HG03039 (cell line): ENCODE results near the gene QRICH2.
"Not testable (repeated sequence)": the region's sequence is repeated elsewhere in the genome, so short reads cannot be mapped to it uniquely, and the experiment has no call there.

Source experiments
- ATAC-seq: cut with Tn5 transposase; IDR thresholded peaks from one replicate; pipeline ENCODE4 v1.9.1; 2021; ENCODE audit warnings: mild to moderate bottlenecking, moderate library complexity; ENCODE audit not compliant: unreplicated experiment

QRICH2 gene

GRCh38 chr17:76250141-76250540 is 57.9 kb downstream of the QRICH2 start:
- ATAC-seq = no peak

- no peak for ATAC-seq
These were observed 59.9 kb downstream of the QRICH2 start for GRCh38 chr17:76248013-76248782.

GRCh38 chr17:76247304-76247703 is 60.8 kb downstream of the QRICH2 start:
- ATAC-seq = no peak

- ATAC-seq = peak; percentile 86
These were observed 61.7 kb downstream of the QRICH2 start for GRCh38 chr17:76246080-76247066.

- not testable (repeated sequence) for ATAC-seq
These were observed 63.4 kb downstream of the QRICH2 start for GRCh38 chr17:76244721-76245120.

- no peak for ATAC-seq
These were observed 64.0 kb downstream of the QRICH2 start for GRCh38 chr17:76243826-76244679.

- no peak for ATAC-seq
These were observed 66.3 kb downstream of the QRICH2 start for GRCh38 chr17:76241691-76242255.

GRCh38 chr17:76241204-76241538 is 66.9 kb downstream of the QRICH2 start:
- no peak for ATAC-seq

- ATAC-seq = peak; percentile 73
These were observed 67.4 kb downstream of the QRICH2 start, which contains the start of gene RNF157 for GRCh38 chr17:76240461-76241203. Gene RNF157, minus strand, starts transcription at chr17:76240493. Its CDS starts 253 bp downstream, at chr17:76240240.

GRCh38 chr17:76239538-76240274 is 68.4 kb downstream of the QRICH2 start:
- no peak for ATAC-seq

- ATAC-seq = no peak
These were observed 69.1 kb downstream of the QRICH2 start for GRCh38 chr17:76238847-76239537.

- no peak for ATAC-seq
These were observed 70.2 kb downstream of the QRICH2 start for GRCh38 chr17:76237859-76238313.

GRCh38 chr17:76236603-76237002 is 71.5 kb downstream of the QRICH2 start:
- no peak for ATAC-seq

- no peak for ATAC-seq
These were observed 72.2 kb downstream of the QRICH2 start for GRCh38 chr17:76235883-76236282.

- ATAC-seq = no peak
These were observed 73.8 kb downstream of the QRICH2 start for GRCh38 chr17:76234354-76234679.

GRCh38 chr17:76233588-76234353 is 74.3 kb downstream of the QRICH2 start:
- no peak for ATAC-seq

GRCh38 chr17:76232342-76232741 is 75.7 kb downstream of the QRICH2 start:
- ATAC-seq = no peak

- not testable (repeated sequence) for ATAC-seq
These were observed 81.3 kb downstream of the QRICH2 start for GRCh38 chr17:76226749-76227148.
